OCI-LY1 (cell line): ENCODE measurements around the gene RNF19B.

ENCODE experiments used
- CTCF ChIP-seq: fragments of 200-600 bp; sonication (generic), shearing (Covaris generic); IDR thresholded peaks from 2 replicates; pipeline ENCODE4 v1.5.1; 2017; ENCODE audit warnings: mild to moderate bottlenecking, antibody characterized with exemption, low read length, moderate library complexity, mixed read lengths
- EZH2 ChIP-seq: fragments of 200-600 bp; sonication (generic), shearing (Covaris generic); IDR thresholded peaks from 2 replicates; pipeline ENCODE4 v1.8.0; 2017; ENCODE audit warnings: borderline replicate concordance, mixed run types, mild to moderate bottlenecking, antibody characterized with exemption, low read length, moderate library complexity, mixed read lengths

GRCh38 chr1:32934535-32934934 lies 30.1 kb downstream of the RNF19B start:
- TF ChIP-seq EZH2 (no peak), CTCF (no peak)
